HepG2 (cell line): Measurements from ENCODE around the gene FURIN. TPM values are rescaled to one million over a fixed set of nuclear protein-coding genes. Genes with fewer than 3 reads are reported as not detected.

Source experiments
- ATF7-NPFF ChIP-seq: sonication (generic); formaldehyde crosslinking; IDR thresholded peaks from 2 replicates; pipeline ENCODE4 v1.8.1; 2023; ENCODE audit warnings: mild to moderate bottlenecking, low read depth, missing genetic modification reagents, moderate library complexity
- FOXO1 ChIP-seq: sonication (generic); formaldehyde crosslinking; IDR thresholded peaks from 2 replicates; pipeline ENCODE4 v1.4.0; 2020; ENCODE audit warnings: missing genetic modification reagents
- HNRNPLL ChIP-seq: fragments of 200-400 bp; formaldehyde crosslinking; IDR thresholded peaks from 2 replicates; pipeline ENCODE4 v1.6.1; 2017; ENCODE audit warnings: mild to moderate bottlenecking, low read depth, low read length; ENCODE audit not compliant: poor library complexity, severe bottlenecking
- MZF1 ChIP-seq: sonication (generic); formaldehyde crosslinking; IDR thresholded peaks from 2 replicates; pipeline ENCODE4 v1.8.1; 2023; ENCODE audit warnings: mild to moderate bottlenecking, missing genetic modification reagents, borderline replicate concordance
- NAIF1 ChIP-seq: sonication (generic); formaldehyde crosslinking; IDR thresholded peaks from 2 replicates; pipeline ENCODE4 v1.5.0; 2020; ENCODE audit warnings: mild to moderate bottlenecking, missing genetic modification reagents, borderline replicate concordance
- PRMT3 ChIP-seq: sonication (generic); formaldehyde crosslinking; IDR thresholded peaks from 2 replicates; pipeline ENCODE4 v1.8.1; 2022; ENCODE audit warnings: low read depth, mild to moderate bottlenecking, moderate library complexity, missing genetic modification reagents, borderline replicate concordance
- ZBTB21 ChIP-seq: sonication (generic); formaldehyde crosslinking; IDR thresholded peaks from 2 replicates; pipeline ENCODE4 v1.4.0; 2020; ENCODE audit warnings: missing genetic modification reagents
- ZNF260 ChIP-seq: sonication (generic); formaldehyde crosslinking; IDR thresholded peaks from 2 replicates; pipeline ENCODE4 v1.4.0; 2020; ENCODE audit warnings: missing genetic modification reagents, low read depth, mild to moderate bottlenecking, borderline replicate concordance
- ZNF275 ChIP-seq: sonication (generic); formaldehyde crosslinking; IDR thresholded peaks from 2 replicates; pipeline ENCODE4 v1.8.0; 2022; ENCODE audit warnings: missing genetic modification reagents, mild to moderate bottlenecking, inconsistent platforms, borderline replicate concordance
- ZNF576 ChIP-seq: sonication (generic); formaldehyde crosslinking; IDR thresholded peaks from 2 replicates; pipeline ENCODE4 v1.4.0; 2020; ENCODE audit warnings: mild to moderate bottlenecking, missing genetic modification reagents
- polyA plus RNA-seq, 8 experiments: library from polyadenylated mRNA; depleted of rRNA in 3 of 8; stranded (reverse) in 7 of 8; unstranded in 1 of 8; fragments of >200 nt; fragmentation: Illumina TruSeq in 4 of 8; extraction: Trizol in 4 of 8; gene quantifications; 2 replicates each; pipeline versions ENCODE4 v1.2.1 to v1.2.3, GENCODE V29; 2011 to 2016; ENCODE audit warnings: low read depth in 4 of 8, missing spikeins in 1 of 8, mixed read lengths in 1 of 8; ENCODE audit not compliant: insufficient read depth in 1 of 8
- total RNA-seq, 5 experiments: library from RNA; depleted of rRNA; stranded (reverse); fragments of >200 nt; fragmentation: Illumina TruSeq; extraction: Trizol; gene quantifications; 2 replicates each; pipeline ENCODE4 v1.2.3, GENCODE V29; 2016; ENCODE audit warnings: low read depth in 1 of 5
- TF ChIP-seq, protein P1 (sequence below): sonication (generic); formaldehyde crosslinking; IDR thresholded peaks from 2 replicates; pipeline ENCODE4 v1.4.0; 2020; ENCODE audit warnings: missing genetic modification reagents
- TF ChIP-seq, protein P2 (sequence below): sonication (generic); formaldehyde crosslinking; IDR thresholded peaks from one replicate; pipeline ENCODE4 v1.5.1; 2020; ENCODE audit warnings: mild to moderate bottlenecking, missing genetic modification reagents; ENCODE audit errors: not compliant biosample characterization
- TF ChIP-seq, protein P3 (sequence below): sonication (generic); formaldehyde crosslinking; IDR thresholded peaks from 2 replicates; pipeline ENCODE4 v1.8.1; 2023; ENCODE audit warnings: mild to moderate bottlenecking, missing genetic modification reagents

Gene FURIN
- total and polyA plus RNA-seq, 2 of the 13 experiments (the other 11 are each of a cell fraction or from before 2014, with no cell fraction given), result 15.2 to 17.4 TPM

DNA sequence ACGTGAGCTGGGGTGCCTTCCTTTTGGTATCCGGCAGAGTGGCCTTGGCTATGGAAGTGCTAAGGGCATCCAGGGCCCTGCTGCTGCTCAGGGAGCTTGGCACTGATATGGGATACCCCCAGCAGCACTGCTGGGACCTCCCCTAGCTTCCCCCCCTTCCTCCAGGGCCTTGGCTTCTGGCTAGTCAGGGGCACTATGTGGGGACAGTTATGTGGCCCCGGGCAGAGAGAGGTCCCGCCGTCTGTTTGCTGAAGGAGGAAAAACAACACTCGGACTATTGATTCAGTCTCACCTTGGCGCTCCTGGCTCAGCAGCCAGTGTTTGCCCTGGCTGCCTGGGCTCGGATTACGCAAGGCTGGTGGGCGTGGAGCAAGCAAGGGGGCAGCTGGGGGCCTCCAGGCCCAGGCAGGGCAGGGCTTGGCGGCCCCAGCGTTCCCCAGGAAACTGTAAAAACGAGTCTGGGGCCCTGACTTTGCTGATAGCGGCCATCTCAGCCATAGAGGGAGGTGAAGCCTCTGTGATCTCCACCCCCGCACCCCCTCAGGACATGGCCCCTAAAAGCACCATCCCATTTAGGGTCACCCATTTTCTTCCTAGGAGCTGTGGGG is 5.7 kb downstream of the FURIN start (continued):
- TF ChIP-seq PRMT3 (CRISPR knock-in tag), result no peak; the same call in 1 of the 2 replicates
- TF ChIP-seq HNRNPLL, result peak; percentile 61
- TF ChIP-seq ZBTB21 (CRISPR knock-in tag), result 0 out of 2 replicates have a peak, but pooled peaks have one; percentile 52
- TF ChIP-seq FOXO1, result peak; percentile 99
- no peak for TF ChIP-seq MZF1 (CRISPR knock-in tag)
- TF ChIP-seq, protein P1, sequence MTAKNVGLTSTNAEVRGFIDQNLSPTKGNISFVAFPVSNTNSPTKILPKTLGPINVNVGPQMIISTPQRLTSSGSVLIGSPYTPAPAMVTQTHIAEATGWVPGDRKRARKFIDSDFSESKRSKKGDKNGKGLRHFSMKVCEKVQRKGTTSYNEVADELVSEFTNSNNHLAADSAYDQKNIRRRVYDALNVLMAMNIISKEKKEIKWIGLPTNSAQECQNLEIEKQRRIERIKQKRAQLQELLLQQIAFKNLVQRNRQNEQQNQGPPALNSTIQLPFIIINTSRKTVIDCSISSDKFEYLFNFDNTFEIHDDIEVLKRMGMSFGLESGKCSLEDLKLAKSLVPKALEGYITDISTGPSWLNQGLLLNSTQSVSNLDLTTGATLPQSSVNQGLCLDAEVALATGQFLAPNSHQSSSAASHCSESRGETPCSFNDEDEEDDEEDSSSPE (CRISPR knock-in tag), result peak; percentile 80; the same call in 1 of the 2 replicates
- TF ChIP-seq ZNF576 (CRISPR knock-in tag), result no peak
- TF ChIP-seq, protein P2, sequence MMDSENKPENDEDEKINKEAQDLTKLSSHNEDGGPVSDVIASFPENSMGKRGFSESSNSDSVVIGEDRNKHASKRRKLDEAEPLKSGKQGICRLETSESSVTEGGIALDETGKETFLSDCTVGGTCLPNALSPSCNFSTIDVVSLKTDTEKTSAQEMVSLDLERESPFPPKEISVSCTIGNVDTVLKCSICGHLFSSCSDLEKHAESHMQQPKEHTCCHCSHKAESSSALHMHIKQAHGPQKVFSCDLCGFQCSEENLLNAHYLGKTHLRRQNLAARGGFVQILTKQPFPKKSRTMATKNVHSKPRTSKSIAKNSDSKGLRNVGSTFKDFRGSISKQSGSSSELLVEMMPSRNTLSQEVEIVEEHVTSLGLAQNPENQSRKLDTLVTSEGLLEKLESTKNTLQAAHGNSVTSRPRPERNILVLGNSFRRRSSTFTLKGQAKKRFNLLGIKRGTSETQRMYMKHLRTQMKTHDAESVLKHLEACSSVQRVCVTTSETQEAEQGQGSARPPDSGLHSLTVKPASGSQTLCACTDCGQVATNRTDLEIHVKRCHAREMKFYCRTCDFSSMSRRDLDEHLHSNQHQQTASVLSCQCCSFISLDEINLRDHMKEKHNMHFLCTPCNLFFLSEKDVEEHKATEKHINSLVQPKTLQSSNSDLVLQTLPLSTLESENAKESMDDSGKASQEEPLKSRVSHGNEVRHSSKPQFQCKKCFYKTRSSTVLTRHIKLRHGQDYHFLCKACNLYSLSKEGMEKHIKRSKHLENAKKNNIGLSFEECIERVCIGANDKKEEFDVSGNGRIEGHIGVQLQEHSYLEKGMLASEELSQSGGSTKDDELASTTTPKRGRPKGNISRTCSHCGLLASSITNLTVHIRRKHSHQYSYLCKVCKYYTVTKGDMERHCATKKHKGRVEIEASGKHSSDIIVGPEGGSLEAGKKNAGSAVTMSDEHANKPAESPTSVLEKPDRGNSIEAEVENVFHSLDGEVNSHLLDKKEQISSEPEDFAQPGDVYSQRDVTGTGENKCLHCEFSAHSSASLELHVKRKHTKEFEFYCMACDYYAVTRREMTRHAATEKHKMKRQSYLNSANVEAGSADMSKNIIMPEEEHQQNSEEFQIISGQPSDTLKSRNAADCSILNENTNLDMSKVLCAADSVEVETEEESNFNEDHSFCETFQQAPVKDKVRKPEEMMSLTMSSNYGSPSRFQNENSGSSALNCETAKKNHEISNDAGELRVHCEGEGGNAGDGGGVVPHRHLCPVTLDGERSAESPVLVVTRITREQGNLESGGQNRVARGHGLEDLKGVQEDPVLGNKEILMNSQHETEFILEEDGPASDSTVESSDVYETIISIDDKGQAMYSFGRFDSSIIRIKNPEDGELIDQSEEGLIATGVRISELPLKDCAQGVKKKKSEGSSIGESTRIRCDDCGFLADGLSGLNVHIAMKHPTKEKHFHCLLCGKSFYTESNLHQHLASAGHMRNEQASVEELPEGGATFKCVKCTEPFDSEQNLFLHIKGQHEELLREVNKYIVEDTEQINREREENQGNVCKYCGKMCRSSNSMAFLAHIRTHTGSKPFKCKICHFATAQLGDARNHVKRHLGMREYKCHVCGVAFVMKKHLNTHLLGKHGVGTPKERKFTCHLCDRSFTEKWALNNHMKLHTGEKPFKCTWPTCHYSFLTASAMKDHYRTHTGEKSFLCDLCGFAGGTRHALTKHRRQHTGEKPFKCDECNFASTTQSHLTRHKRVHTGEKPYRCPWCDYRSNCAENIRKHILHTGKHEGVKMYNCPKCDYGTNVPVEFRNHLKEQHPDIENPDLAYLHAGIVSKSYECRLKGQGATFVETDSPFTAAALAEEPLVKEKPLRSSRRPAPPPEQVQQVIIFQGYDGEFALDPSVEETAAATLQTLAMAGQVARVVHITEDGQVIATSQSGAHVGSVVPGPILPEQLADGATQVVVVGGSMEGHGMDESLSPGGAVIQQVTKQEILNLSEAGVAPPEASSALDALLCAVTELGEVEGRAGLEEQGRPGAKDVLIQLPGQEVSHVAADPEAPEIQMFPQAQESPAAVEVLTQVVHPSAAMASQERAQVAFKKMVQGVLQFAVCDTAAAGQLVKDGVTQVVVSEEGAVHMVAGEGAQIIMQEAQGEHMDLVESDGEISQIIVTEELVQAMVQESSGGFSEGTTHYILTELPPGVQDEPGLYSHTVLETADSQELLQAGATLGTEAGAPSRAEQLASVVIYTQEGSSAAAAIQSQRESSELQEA (CRISPR knock-in tag), result peak; percentile 41
- no peak for TF ChIP-seq ZNF260 (CRISPR knock-in tag)
- TF ChIP-seq ZNF275, result peak; percentile 91; the same call in 1 of the 2 replicates
- TF ChIP-seq NAIF1, result no peak
- TF ChIP-seq ATF7-NPFF, result peak; percentile 96
- TF ChIP-seq, protein P3, sequence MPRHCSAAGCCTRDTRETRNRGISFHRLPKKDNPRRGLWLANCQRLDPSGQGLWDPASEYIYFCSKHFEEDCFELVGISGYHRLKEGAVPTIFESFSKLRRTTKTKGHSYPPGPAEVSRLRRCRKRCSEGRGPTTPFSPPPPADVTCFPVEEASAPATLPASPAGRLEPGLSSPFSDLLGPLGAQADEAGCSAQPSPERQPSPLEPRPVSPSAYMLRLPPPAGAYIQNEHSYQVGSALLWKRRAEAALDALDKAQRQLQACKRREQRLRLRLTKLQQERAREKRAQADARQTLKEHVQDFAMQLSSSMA (CRISPR knock-in tag), result no peak
